ENCODE measurements around the gene LIN37.

The LIN37 gene

GRCh38 chr19:35739275-35740107 is 8.9 kb upstream of the LIN37 start:
- in situ Hi-C loops (cut with MboI; ENCODE audit: low sequenced_read_pairs, unreplicated experiment) = no loop called here
- TF ChIP-seq, protein P1, sequence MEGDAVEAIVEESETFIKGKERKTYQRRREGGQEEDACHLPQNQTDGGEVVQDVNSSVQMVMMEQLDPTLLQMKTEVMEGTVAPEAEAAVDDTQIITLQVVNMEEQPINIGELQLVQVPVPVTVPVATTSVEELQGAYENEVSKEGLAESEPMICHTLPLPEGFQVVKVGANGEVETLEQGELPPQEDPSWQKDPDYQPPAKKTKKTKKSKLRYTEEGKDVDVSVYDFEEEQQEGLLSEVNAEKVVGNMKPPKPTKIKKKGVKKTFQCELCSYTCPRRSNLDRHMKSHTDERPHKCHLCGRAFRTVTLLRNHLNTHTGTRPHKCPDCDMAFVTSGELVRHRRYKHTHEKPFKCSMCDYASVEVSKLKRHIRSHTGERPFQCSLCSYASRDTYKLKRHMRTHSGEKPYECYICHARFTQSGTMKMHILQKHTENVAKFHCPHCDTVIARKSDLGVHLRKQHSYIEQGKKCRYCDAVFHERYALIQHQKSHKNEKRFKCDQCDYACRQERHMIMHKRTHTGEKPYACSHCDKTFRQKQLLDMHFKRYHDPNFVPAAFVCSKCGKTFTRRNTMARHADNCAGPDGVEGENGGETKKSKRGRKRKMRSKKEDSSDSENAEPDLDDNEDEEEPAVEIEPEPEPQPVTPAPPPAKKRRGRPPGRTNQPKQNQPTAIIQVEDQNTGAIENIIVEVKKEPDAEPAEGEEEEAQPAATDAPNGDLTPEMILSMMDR (IDR thresholded peaks at IDR 0.05; ENCODE audit: borderline replicate concordance, control extremely low read depth, extremely low read depth, insufficient read depth, missing control alignments) = no peak
- no peak for DNase-seq (ENCODE audit: low spot score)

- TF ChIP-seq, protein P1 (IDR thresholded peaks at IDR 0.05; ENCODE audit: borderline replicate concordance, control extremely low read depth, extremely low read depth, insufficient read depth, missing control alignments) = no peak
- in situ Hi-C loops (cut with MboI; ENCODE audit: low sequenced_read_pairs, unreplicated experiment) = no loop called here
- DNase-seq (ENCODE audit: low spot score) = no peak
Measured at GRCh38 chr19:35740108-35740422, 8.3 kb upstream of the LIN37 start.

GRCh38 chr19:35740423-35741202 is 7.8 kb upstream of the LIN37 start:
- in situ Hi-C loops (cut with MboI; ENCODE audit: low sequenced_read_pairs, unreplicated experiment) = no loop called here
- TF ChIP-seq, protein P1 (IDR thresholded peaks at IDR 0.05; ENCODE audit: borderline replicate concordance, control extremely low read depth, extremely low read depth, insufficient read depth, missing control alignments) = peak; percentile 8
- peak; percentile 99 for DNase-seq (ENCODE audit: low spot score)

DNA sequence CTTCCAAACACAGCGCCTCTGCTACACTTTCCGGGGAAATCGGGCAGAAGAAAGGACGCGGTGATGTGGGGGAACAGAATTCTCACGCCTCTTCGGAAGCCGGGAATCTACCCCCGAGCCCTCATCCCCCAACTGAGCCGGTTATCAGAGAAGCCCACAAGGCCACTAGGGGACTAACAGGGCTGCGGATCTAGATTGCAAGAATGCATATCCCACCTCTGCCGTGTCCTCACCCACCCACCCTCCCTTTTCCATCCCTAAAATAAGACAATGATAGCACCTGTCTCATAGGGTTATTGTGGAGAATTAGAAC is 7.2 kb upstream of the LIN37 start:
- in situ Hi-C loops (cut with MboI; ENCODE audit: low sequenced_read_pairs, unreplicated experiment) = no loop called here
- no peak for DNase-seq (ENCODE audit: low spot score)
- TF ChIP-seq, protein P1 (IDR thresholded peaks at IDR 0.05; ENCODE audit: borderline replicate concordance, control extremely low read depth, extremely low read depth, insufficient read depth, missing control alignments) = no peak

- in situ Hi-C loops (cut with MboI; ENCODE audit: low sequenced_read_pairs, unreplicated experiment) = no loop called here
- DNase-seq (ENCODE audit: low spot score) = peak; percentile 73
- TF ChIP-seq, protein P1 (IDR thresholded peaks at IDR 0.05; ENCODE audit: borderline replicate concordance, control extremely low read depth, extremely low read depth, insufficient read depth, missing control alignments) = no peak
Measured at GRCh38 chr19:35742121-35742724, 6.2 kb upstream of the LIN37 start, which contains the start of gene IGFLR1. TSS of gene IGFLR1 (minus strand) at chr19:35742452. CDS start at chr19:35741180, 1,272 bp downstream.

DNA sequence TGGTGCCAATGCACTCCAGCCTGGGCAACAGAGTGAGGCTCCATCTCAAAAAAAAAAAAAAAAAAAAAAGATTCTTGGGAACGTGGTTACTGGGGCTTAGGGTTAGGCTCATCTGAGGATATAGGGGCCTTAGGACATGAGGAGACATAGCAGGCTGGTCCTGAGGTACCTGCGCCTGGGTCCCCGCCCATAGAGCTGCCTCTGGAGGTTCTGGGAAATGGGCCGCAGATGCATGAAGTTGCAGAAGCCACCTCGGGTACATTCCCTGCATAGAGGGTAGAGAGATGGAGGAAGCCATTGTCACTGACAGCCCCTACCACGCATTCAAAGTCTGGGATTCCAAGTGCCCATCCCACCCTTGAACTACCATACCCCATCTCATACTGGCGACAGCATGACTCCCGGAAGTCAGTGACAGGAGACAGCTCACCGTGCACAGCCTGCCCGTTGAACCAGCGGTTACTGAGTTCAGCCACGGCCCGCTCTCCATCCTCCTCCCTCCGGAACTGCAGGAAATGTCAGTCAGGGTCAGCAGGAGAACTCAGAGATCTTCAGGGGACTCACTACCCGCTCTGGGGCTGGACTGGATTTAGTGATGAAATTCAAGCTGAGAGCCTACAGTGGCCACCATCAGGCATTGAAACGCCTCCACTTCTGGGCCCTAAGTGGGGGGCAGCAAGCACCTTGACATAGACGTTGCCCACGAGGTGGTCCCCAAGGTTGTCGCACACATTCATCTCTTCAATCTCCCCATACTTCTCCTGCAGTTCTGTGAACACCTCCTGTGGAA is 4.5 kb upstream of the LIN37 start:
- TF ChIP-seq, protein P1 (IDR thresholded peaks at IDR 0.05; ENCODE audit: borderline replicate concordance, control extremely low read depth, extremely low read depth, insufficient read depth, missing control alignments) = no peak
- in situ Hi-C loops (cut with MboI; ENCODE audit: low sequenced_read_pairs, unreplicated experiment) = no loop called here
- DNase-seq (ENCODE audit: low spot score) = no peak
